ENCODE results near the gene JSRP1.

GRCh38 chr19:2230033-2230531 is 26.1 kb downstream of the JSRP1 start:
- TF ChIP-seq RAD21 (IDR thresholded peaks at IDR 0.05 in 1 of 2, conservative IDR thresholded peaks at IDR 0.05 in 1 of 2; ENCODE audit: low read depth in 2 of 2, low read length in 2 of 2) (no peak), CTCF (IDR thresholded peaks at IDR 0.05; ENCODE audit: control extremely low read depth in 1 of 3, insufficient read depth in 1 of 3, low read depth in 1 of 3, low read length in 3 of 3) (no peak), POLR2A (IDR thresholded peaks at IDR 0.05; ENCODE audit: control extremely low read depth in 1 of 2, low read depth in 2 of 2, low read length in 2 of 2) (no peak), EZH2 (IDR thresholded peaks at IDR 0.05; ENCODE audit: low read depth, low read length, severe bottlenecking) (no peak)
